GM23338 (cell line): Measurements from ENCODE around the gene PIGC. TPM values are rescaled to one million over a fixed set of nuclear protein-coding genes. Genes with fewer than 3 reads are reported as not detected.

Source experiments
- ATAC-seq: fragments of 200-7000 bp; cut with Tn5 transposase; 3 replicates; pipeline ENCODE4 v1.9.1; 2020
- DNase-seq: peaks from one replicate; pipeline ENCODE4 v3.0.0-alpha.2; 2015; ENCODE audit warnings: low spot score
- H2AFZ ChIP-seq: fragments of 200-600 bp; sonication (generic); 2 replicates; pipeline ENCODE4 v1.8.0; 2016; ENCODE audit warnings: antibody characterized with exemption, mild to moderate bottlenecking, moderate library complexity
- H3F3A ChIP-seq: fragments of 200-600 bp; sonication (generic); replicated peaks from 2 replicates; pipeline ENCODE4 v1.8.0; 2017; ENCODE audit warnings: antibody characterized with exemption, mixed run types, low read depth
- H3K27ac ChIP-seq: fragments of 200-600 bp; sonication (generic); 2 replicates; pipeline ENCODE4 v1.6.1; 2016; ENCODE audit warnings: low read depth
- H3K27me3 ChIP-seq: fragments of 200-600 bp; sonication (generic); 2 replicates; pipeline ENCODE4 v1.8.0; 2016; ENCODE audit warnings: mild to moderate bottlenecking, mixed run types, moderate library complexity; ENCODE audit not compliant: insufficient read depth
- H3K36me3 ChIP-seq: fragments of 200-600 bp; sonication (generic); 2 replicates; pipeline ENCODE4 v1.8.0; 2016; ENCODE audit warnings: mild to moderate bottlenecking; ENCODE audit not compliant: insufficient read depth
- H3K4me1 ChIP-seq: fragments of 200-600 bp; sonication (generic); 2 replicates; pipeline ENCODE4 v1.8.0; 2016; ENCODE audit warnings: mild to moderate bottlenecking, moderate library complexity; ENCODE audit not compliant: insufficient read depth
- H3K4me2 ChIP-seq: fragments of 200-600 bp; sonication (generic); 2 replicates; pipeline ENCODE4 v1.7.1; 2017; ENCODE audit warnings: mixed run types
- H3K4me3 ChIP-seq: fragments of 200-600 bp; sonication (generic); 2 replicates; pipeline ENCODE4 v1.6.1; 2016; ENCODE audit warnings: mixed run types
- H3K79me2 ChIP-seq: fragments of 200-600 bp; sonication (generic); replicated peaks from 2 replicates; pipeline ENCODE4 v1.8.0; 2017; ENCODE audit warnings: mild to moderate bottlenecking; ENCODE audit not compliant: insufficient read depth
- H3K9me2 ChIP-seq: fragments of 200-600 bp; sonication (generic); 2 replicates; pipeline ENCODE4 v1.8.0; 2017; ENCODE audit not compliant: insufficient read depth
- H4K20me1 ChIP-seq: fragments of 200-600 bp; sonication (generic); replicated peaks from 2 replicates; pipeline ENCODE4 v1.8.0; 2017; ENCODE audit warnings: mild to moderate bottlenecking; ENCODE audit not compliant: insufficient read depth
- H3K27ac Mint-ChIP-seq: 2 replicates; pipeline ENCODE4 v1.8.0; 2020; ENCODE audit warnings: inconsistent platforms, mild to moderate bottlenecking, moderate library complexity, mixed read lengths
- H3K27me3 Mint-ChIP-seq: 3 replicates; pipeline ENCODE4 v1.8.0; 2022; ENCODE audit warnings: low read depth, mild to moderate bottlenecking, moderate library complexity, mixed read lengths, inconsistent platforms; ENCODE audit not compliant: insufficient read depth, poor library complexity
- H3K36me3 Mint-ChIP-seq: 3 replicates; pipeline ENCODE4 v1.8.0; 2021; ENCODE audit warnings: low read depth, mild to moderate bottlenecking, inconsistent platforms, moderate library complexity, mixed read lengths
- H3K4me1 Mint-ChIP-seq: 3 replicates; pipeline ENCODE4 v1.8.0; 2020; ENCODE audit warnings: mild to moderate bottlenecking, inconsistent platforms, mixed read lengths
- H3K4me3 Mint-ChIP-seq: 3 replicates; pipeline ENCODE4 v1.8.0; 2021; ENCODE audit warnings: moderate library complexity, mild to moderate bottlenecking, inconsistent platforms, mixed read lengths
- H3K9me3 Mint-ChIP-seq: 3 replicates; pipeline ENCODE4 v1.8.0; 2020; ENCODE audit warnings: moderate library complexity, mild to moderate bottlenecking, inconsistent platforms, mixed read lengths
- CREB1 ChIP-seq: fragments of 250-450 bp; sonication (Bioruptor Pico); IDR thresholded peaks from 2 replicates; pipeline ENCODE4 v1.5.0; 2020; ENCODE audit warnings: low read depth, mild to moderate bottlenecking, moderate library complexity
- EZH2 ChIP-seq: fragments of 200-600 bp; sonication (generic); IDR thresholded peaks from one replicate; pipeline ENCODE4 v1.8.0; 2017; ENCODE audit warnings: antibody characterized with exemption, mild to moderate bottlenecking, low read depth; ENCODE audit not compliant: unreplicated experiment
- EZH2phosphoT487 ChIP-seq: fragments of 200-600 bp; sonication (generic); IDR thresholded peaks from one replicate; pipeline ENCODE4 v1.8.1; 2018; ENCODE audit warnings: antibody characterized with exemption; ENCODE audit not compliant: unreplicated experiment
- JUNB ChIP-seq: IDR thresholded peaks from one replicate; pipeline ENCODE4 v1.6.1; 2016; ENCODE audit warnings: antibody characterized with exemption; ENCODE audit not compliant: unreplicated experiment
- NANOG ChIP-seq: IDR thresholded peaks from 2 replicates; pipeline ENCODE4 v1.6.1; 2016; ENCODE audit warnings: antibody characterized with exemption, borderline replicate concordance
- POLR2AphosphoS5 ChIP-seq: IDR thresholded peaks from 2 replicates; pipeline ENCODE4 v1.6.1; 2016; ENCODE audit warnings: antibody characterized with exemption, low read depth
- STAT1 ChIP-seq: IDR thresholded peaks from one replicate; pipeline ENCODE4 v1.6.1; 2016; ENCODE audit warnings: antibody characterized with exemption; ENCODE audit not compliant: unreplicated experiment
- ZNF114 ChIP-seq: fragments of 250-450 bp; sonication (Bioruptor Pico); IDR thresholded peaks from 2 replicates; pipeline ENCODE4 v1.5.0; 2020; ENCODE audit warnings: mild to moderate bottlenecking, moderate library complexity
- ZNF331 ChIP-seq: fragments of 250-450 bp; sonication (Bioruptor Pico); IDR thresholded peaks from 2 replicates; pipeline ENCODE4 v1.5.0; 2020; ENCODE audit warnings: low read depth, mild to moderate bottlenecking, moderate library complexity
- polyA plus RNA-seq: library from polyadenylated mRNA; unstranded; fragments of >200 nt; fragmentation: Nextera tagmentation; extraction: Ambion mirVana; gene quantifications from 2 replicates; pipeline ENCODE4 v1.2.1, GENCODE V29; 2016
- total RNA-seq: library from RNA; depleted of rRNA; stranded (reverse); fragments of >200 nt; shearing (Covaris generic); gene quantifications from 2 replicates; pipeline ENCODE4 v1.2.3, GENCODE V29; 2014
- TF ChIP-seq, protein P1 (sequence below), 2 experiments: fragments of 200-600 bp in 1 of 2; sonication (generic) in 1 of 2; conservative IDR thresholded peaks; 2 replicates each; pipeline versions ENCODE4 v1.5.1 to v1.6.1; 2016 to 2017; ENCODE audit warnings: antibody characterized with exemption in 2 of 2, low read depth in 2 of 2, mild to moderate bottlenecking in 2 of 2, moderate library complexity in 1 of 2
- TF ChIP-seq, protein P2 (sequence below): fragments of 250-450 bp; sonication (Bioruptor Pico); IDR thresholded peaks from 2 replicates; pipeline ENCODE4 v1.5.0; 2020; ENCODE audit warnings: mild to moderate bottlenecking, moderate library complexity
- TF ChIP-seq, protein P3 (sequence below): IDR thresholded peaks from 2 replicates; pipeline ENCODE4 v1.6.1; 2016; ENCODE audit warnings: antibody characterized with exemption
- TF ChIP-seq, protein P4 (sequence below): IDR thresholded peaks from one replicate; pipeline ENCODE4 v1.6.1; 2018; ENCODE audit warnings: antibody characterized with exemption; ENCODE audit not compliant: unreplicated experiment

Gene PIGC
- total and polyA plus RNA-seq, 2 experiments from 2014 or later, result 22.5 to 28.1 TPM

GRCh38 chr1:172456344-172456769, 12.5 kb upstream of the PIGC start:
- H3K4me1 ChIP-seq, result no peaks in the 10 kb centered on the region
- no peak overlapping the region for H3K27ac ChIP-seq
- no peaks in the 10 kb centered on the region for H3K9me3 Mint-ChIP-seq
- H3K36me3 Mint-ChIP-seq, result no peaks in the 10 kb centered on the region
- no peak overlapping the region for H2AFZ ChIP-seq
- DNase-seq, result no peak
- H3K4me2 ChIP-seq, result no peak overlapping the region
- TF ChIP-seq, protein P1, sequence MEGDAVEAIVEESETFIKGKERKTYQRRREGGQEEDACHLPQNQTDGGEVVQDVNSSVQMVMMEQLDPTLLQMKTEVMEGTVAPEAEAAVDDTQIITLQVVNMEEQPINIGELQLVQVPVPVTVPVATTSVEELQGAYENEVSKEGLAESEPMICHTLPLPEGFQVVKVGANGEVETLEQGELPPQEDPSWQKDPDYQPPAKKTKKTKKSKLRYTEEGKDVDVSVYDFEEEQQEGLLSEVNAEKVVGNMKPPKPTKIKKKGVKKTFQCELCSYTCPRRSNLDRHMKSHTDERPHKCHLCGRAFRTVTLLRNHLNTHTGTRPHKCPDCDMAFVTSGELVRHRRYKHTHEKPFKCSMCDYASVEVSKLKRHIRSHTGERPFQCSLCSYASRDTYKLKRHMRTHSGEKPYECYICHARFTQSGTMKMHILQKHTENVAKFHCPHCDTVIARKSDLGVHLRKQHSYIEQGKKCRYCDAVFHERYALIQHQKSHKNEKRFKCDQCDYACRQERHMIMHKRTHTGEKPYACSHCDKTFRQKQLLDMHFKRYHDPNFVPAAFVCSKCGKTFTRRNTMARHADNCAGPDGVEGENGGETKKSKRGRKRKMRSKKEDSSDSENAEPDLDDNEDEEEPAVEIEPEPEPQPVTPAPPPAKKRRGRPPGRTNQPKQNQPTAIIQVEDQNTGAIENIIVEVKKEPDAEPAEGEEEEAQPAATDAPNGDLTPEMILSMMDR (conservative IDR thresholded peaks at IDR 0.05; ENCODE audit: low read depth in 2 of 2), result no peak
- TF ChIP-seq POLR2AphosphoS5 (no peak), EZH2phosphoT487 (no peak), ZNF331 (no peak), ZNF114 (CRISPR knock-in tag) (no peak), CREB1 (no peak), EZH2 (no peak), NANOG (no peak), JUNB (no peak), STAT1 (no peak)
- TF ChIP-seq, protein P2, sequence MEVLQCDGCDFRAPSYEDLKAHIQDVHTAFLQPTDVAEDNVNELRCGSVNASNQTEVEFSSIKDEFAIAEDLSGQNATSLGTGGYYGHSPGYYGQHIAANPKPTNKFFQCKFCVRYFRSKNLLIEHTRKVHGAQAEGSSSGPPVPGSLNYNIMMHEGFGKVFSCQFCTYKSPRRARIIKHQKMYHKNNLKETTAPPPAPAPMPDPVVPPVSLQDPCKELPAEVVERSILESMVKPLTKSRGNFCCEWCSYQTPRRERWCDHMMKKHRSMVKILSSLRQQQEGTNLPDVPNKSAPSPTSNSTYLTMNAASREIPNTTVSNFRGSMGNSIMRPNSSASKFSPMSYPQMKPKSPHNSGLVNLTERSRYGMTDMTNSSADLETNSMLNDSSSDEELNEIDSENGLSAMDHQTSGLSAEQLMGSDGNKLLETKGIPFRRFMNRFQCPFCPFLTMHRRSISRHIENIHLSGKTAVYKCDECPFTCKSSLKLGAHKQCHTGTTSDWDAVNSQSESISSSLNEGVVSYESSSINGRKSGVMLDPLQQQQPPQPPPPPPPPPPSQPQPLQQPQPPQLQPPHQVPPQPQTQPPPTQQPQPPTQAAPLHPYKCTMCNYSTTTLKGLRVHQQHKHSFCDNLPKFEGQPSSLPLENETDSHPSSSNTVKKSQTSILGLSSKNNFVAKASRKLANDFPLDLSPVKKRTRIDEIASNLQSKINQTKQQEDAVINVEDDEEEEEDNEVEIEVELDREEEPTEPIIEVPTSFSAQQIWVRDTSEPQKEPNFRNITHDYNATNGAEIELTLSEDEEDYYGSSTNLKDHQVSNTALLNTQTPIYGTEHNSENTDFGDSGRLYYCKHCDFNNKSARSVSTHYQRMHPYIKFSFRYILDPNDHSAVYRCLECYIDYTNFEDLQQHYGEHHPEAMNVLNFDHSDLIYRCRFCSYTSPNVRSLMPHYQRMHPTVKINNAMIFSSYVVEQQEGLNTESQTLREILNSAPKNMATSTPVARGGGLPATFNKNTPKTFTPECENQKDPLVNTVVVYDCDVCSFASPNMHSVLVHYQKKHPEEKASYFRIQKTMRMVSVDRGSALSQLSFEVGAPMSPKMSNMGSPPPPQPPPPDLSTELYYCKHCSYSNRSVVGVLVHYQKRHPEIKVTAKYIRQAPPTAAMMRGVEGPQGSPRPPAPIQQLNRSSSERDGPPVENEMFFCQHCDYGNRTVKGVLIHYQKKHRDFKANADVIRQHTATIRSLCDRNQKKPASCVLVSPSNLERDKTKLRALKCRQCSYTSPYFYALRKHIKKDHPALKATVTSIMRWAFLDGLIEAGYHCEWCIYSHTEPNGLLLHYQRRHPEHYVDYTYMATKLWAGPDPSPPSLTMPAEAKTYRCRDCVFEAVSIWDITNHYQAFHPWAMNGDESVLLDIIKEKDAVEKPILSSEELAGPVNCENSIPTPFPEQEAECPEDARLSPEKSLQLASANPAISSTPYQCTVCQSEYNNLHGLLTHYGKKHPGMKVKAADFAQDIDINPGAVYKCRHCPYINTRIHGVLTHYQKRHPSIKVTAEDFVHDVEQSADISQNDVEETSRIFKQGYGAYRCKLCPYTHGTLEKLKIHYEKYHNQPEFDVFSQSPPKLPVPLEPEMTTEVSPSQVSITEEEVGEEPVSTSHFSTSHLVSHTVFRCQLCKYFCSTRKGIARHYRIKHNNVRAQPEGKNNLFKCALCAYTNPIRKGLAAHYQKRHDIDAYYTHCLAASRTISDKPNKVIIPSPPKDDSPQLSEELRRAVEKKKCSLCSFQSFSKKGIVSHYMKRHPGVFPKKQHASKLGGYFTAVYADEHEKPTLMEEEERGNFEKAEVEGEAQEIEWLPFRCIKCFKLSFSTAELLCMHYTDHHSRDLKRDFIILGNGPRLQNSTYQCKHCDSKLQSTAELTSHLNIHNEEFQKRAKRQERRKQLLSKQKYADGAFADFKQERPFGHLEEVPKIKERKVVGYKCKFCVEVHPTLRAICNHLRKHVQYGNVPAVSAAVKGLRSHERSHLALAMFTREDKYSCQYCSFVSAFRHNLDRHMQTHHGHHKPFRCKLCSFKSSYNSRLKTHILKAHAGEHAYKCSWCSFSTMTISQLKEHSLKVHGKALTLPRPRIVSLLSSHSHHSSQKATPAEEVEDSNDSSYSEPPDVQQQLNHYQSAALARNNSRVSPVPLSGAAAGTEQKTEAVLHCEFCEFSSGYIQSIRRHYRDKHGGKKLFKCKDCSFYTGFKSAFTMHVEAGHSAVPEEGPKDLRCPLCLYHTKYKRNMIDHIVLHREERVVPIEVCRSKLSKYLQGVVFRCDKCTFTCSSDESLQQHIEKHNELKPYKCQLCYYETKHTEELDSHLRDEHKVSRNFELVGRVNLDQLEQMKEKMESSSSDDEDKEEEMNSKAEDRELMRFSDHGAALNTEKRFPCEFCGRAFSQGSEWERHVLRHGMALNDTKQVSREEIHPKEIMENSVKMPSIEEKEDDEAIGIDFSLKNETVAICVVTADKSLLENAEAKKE (CRISPR knock-in tag), result no peak
- TF ChIP-seq, protein P3, sequence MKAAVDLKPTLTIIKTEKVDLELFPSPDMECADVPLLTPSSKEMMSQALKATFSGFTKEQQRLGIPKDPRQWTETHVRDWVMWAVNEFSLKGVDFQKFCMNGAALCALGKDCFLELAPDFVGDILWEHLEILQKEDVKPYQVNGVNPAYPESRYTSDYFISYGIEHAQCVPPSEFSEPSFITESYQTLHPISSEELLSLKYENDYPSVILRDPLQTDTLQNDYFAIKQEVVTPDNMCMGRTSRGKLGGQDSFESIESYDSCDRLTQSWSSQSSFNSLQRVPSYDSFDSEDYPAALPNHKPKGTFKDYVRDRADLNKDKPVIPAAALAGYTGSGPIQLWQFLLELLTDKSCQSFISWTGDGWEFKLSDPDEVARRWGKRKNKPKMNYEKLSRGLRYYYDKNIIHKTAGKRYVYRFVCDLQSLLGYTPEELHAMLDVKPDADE, result no peak
- TF ChIP-seq, protein P4, sequence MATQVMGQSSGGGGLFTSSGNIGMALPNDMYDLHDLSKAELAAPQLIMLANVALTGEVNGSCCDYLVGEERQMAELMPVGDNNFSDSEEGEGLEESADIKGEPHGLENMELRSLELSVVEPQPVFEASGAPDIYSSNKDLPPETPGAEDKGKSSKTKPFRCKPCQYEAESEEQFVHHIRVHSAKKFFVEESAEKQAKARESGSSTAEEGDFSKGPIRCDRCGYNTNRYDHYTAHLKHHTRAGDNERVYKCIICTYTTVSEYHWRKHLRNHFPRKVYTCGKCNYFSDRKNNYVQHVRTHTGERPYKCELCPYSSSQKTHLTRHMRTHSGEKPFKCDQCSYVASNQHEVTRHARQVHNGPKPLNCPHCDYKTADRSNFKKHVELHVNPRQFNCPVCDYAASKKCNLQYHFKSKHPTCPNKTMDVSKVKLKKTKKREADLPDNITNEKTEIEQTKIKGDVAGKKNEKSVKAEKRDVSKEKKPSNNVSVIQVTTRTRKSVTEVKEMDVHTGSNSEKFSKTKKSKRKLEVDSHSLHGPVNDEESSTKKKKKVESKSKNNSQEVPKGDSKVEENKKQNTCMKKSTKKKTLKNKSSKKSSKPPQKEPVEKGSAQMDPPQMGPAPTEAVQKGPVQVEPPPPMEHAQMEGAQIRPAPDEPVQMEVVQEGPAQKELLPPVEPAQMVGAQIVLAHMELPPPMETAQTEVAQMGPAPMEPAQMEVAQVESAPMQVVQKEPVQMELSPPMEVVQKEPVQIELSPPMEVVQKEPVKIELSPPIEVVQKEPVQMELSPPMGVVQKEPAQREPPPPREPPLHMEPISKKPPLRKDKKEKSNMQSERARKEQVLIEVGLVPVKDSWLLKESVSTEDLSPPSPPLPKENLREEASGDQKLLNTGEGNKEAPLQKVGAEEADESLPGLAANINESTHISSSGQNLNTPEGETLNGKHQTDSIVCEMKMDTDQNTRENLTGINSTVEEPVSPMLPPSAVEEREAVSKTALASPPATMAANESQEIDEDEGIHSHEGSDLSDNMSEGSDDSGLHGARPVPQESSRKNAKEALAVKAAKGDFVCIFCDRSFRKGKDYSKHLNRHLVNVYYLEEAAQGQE, result no peak
- H3F3A ChIP-seq, result no peaks in the 10 kb centered on the region
- peaks cover 11% of the 10 kb centered on the region; the same call in 1 of the 2 replicates for H3K9me2 ChIP-seq
- peaks cover 3% of the 10 kb centered on the region for H3K4me1 Mint-ChIP-seq
- H3K4me3 Mint-ChIP-seq, result no peak overlapping the region
- ATAC-seq, result no peak
- H3K36me3 ChIP-seq, result no peaks in the 10 kb centered on the region
- H3K27me3 ChIP-seq, result no peaks in the 10 kb centered on the region
- no peak overlapping the region for H3K27ac Mint-ChIP-seq
- H4K20me1 ChIP-seq, result no peaks in the 10 kb centered on the region
- no peaks in the 10 kb centered on the region for H3K79me2 ChIP-seq
- H3K4me3 ChIP-seq, result no peak overlapping the region
- no peaks in the 10 kb centered on the region for H3K27me3 Mint-ChIP-seq
